Stimulated activated CD4-positive, alpha-beta T cell treated with anti-CD3 and anti-CD28 coated beads, Interleukin-12 subunit alpha, Interleukin-12 subunit beta, amount 100 ng/mL, for 24 hours (primary cell): ENCODE measurements around the gene CIPC.

Source experiments
- DNase-seq, 2 experiments: peaks; one replicate each; pipeline ENCODE4 v3.0.0-alpha.2; 2020; ENCODE audit warnings: low read depth in 2 of 2

The CIPC gene

DNA sequence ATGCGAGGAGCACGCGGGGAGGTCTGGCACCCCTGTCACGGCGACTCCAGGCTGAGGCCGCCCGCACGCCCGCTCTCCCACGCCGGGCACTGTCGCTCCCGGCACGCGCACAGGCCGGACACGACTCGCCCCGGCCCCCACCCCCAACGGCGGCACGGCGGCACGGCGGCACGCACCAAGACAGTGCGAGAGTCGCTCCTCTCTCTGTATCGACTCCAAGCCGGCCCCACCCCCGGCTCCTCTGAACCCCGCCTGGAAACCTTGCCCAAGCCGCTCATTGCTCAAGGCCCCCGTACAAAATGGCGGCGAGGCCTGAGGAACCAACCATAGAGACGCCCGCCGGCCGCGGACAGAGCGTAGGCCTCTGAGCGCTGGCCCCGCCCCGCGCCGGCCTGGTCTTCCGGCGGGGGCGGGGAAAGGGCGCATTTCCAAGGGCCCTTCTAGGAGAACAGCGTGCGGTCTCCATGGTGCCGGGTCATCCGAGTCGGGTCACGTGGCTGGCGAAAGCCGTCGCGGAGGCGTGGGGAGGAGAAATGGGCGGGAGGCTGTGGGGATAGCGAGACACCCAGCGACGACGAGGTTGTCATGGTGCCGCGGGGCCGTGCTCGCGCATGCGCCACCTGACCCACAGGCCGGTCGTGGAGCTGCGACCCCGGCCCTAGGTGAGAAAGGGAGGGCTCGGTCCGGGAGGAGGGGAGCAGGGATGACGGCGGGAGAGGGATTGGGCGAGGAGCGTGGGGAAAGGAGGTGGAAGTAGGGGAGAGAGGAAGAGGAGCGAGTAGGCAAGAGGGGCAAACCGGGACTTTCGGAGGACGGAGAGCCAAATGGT is at the start of gene CIPC:
TSS of gene CIPC (plus strand) at position 559 of the 829 bp plus-strand sequence. CDS start 7,451 bp downstream, outside the sequence.
- peak; percentile 99 for DNase-seq

- no peak for DNase-seq
Observed at GRCh38 chr14:77051116-77051515, 46.9 kb upstream of the CIPC start.

GRCh38 chr14:77052281-77053044 is 45.6 kb upstream of the CIPC start:
- no peak for DNase-seq

DNA sequence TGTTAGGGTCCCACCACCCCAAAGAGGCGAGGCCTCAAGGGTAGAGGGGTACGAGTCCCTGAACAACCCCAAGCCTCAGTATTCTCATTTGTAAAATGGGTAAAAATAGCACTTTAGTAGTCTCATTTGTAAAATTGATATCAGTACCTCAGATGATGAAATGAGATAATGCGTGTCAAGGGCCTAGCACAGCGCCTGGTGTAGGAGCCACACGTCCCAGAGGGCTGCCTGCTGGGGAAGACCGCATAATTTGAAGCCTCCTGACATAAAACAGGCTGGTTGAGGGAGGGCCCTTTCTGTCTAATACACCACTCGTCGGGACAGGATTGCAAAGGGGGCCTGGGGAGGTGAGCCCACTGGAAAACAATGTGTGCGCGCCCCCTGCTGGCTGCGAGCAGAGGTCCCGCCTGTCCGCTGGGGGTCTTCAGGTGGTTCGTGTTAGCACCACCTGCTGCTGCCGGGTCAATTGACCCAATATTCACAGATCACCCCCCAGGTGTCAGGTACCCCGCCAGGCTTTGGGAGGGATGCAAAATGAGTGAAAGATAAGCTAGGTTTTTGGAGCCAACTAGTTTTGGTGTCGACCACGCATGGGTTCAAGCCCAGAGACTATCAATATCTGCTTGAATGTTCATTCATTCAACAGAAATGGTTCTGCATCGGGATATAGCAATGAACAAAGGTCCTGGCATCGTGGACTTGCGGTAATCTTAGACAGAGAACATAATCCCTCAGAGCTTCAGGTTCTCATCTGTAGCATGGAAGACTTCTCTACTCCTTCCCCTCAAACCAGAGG is 44.8 kb upstream of the CIPC start:
- DNase-seq, result peak in 1 of 2 experiments; percentile 66

GRCh38 chr14:77055306-77055705 is 42.8 kb upstream of the CIPC start:
- no peak for DNase-seq

DNA sequence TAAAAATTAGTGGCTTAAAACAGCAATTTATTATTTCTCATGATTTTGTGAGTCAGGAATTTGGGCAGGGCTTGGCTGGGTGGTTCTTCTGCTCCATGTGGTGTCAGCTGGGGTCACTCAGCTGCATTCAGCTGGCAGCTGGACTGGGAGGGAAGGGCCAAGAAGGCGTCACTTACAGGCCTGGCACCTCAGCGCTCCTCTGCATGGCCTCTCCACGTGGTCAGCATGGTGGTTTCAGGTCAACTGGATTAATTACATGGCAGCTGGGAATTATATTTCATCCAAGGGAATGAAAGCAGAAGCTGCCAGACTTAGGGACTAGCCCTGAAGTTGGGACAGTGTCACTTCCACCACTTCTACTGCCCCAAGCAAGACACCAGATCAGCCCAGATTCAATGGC is 42.1 kb upstream of the CIPC start:
- no peak for DNase-seq

- no peak for DNase-seq
Observed at GRCh38 chr14:77058117-77058516, 39.9 kb upstream of the CIPC start.

DNA sequence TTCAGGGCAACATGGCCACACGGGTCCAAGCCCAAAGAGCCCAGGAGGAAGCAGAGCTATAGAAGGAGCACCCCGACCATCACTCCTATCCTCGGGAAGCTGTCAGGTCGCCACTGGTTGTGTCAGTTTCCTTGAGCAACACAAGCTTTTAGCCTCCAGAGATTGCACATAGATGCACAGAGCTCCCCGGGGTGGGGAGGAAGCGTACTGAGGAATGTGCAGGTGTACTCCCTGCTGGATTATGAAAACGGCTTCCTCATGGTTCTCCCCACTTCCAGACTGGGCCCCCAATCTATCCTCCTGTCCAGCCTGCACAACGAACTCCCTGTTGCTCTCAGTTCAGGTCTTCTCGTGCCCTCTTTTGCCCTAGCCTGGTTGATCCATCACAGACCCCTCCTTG is 39.3 kb upstream of the CIPC start:
- DNase-seq, result no peak

- no peak for DNase-seq
Observed at GRCh38 chr14:77059276-77059915, 38.7 kb upstream of the CIPC start.

GRCh38 chr14:77061630-77062257 is 36.3 kb upstream of the CIPC start:
- no peak for DNase-seq

DNA sequence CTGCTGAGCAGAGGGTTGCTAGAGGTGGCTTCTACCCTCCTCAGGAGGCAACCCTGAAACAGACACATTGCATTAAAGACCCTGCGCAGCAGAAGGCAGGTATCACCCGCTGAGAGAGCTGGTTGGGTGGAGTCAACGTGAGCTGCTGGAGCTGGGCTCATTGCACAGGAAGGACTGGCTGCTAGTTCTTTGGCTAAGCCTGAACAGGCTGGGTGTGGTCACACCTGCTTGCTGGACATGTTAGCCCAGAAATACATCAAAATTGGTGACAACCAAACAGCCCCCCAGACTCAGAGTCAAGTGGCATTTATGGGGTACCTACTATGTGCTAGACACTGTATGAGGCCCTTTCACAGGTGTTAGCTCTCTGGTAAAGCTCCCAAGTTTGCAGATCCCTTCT is 35.8 kb upstream of the CIPC start:
- DNase-seq, result no peak

GRCh38 chr14:77063571-77064171 is 34.4 kb upstream of the CIPC start:
- DNase-seq, result no peak

DNA sequence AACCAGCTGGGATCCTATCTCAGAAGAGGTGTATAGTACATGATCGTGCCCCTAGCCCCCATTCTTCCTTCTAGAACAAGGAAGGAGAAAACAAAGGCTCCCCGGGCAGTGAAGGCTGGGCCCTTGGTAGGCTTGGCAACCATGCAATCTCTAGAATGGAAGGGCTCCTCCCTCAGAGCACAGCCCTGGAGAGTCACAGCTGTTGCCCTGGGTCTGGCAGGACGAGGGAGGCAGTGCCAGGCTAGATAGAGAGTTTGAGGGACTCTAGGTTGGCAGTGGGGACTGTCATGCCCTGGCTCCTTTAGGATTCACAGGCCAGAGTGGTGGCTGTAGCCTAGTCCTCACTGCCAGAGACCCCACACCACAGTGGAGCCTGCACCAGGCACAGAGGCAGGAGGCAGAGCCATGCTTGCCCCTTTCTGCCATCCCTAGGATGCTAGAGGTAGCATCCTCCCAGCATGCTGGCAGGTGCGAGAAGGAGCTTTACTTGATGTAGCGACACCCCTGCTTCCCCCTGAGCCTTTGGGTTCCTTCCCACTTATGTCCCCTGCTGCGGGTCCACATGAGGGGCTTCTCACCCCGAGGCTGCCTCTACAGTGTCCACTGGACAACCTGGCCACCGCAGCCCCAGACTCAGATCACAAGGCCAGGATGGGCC is 33.4 kb upstream of the CIPC start:
- DNase-seq, result no peak

DNA sequence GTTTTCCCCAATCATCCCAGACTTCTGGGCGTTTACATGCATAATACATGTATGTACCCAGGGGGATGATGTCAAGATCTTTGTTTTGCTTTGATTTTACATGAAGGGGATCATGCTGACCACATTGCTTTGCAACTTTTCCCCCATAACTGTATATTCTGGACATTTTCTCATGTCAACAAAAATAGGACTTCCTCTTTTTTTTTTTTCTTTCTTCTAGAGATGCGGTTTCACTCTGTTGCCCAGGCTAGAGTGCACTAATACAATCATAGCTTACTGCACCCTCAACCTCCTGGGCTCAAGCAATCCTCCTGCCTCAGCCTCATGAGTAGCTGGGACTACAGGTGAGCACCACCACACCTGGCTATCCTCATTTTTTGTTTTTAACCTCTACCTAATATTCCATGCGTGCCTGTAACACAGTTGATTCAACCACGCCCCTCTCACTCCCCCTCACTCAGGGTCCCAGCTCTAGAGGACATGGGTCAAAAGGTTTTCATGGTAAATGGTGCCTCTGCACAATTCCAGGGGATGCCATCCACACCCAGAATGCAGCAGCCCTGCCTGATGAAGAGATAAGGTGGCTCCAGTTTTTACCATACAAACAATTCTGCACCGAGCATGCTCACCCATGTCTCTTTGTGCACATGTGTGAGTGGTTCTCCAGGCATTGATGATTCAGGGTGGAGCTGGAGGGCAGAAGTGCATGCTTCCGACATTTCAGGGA is 32.0 kb upstream of the CIPC start:
- DNase-seq, result no peak

DNA sequence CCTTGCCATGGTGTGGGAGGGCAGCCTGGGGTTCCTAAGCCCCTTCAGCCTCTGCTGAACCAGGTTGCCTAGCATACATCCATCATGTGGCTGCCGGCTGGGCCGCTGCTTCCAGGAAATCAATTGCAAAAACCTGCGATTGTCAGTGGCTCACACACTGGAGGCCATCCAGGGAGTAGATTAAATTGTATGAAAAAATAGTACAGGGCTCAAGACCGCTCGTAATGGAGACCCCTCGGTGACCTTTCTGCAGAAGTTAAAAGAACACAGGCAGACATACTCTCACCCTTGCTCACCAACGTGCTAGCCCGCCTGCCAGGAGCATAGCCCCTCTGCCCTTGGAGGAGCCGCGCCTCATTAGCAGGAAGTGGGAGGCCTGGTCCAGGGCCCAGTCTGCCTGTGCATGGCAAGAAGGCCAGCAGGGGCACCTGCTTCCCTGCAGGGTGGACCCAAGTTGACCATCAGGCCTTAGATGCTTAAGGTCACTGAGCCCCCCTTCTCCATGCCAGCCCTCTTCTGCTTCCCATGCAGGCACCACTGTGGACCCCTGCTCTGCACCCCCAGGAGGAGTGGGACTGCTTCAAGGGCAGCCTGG is 31.4 kb upstream of the CIPC start:
- no peak for DNase-seq

DNA sequence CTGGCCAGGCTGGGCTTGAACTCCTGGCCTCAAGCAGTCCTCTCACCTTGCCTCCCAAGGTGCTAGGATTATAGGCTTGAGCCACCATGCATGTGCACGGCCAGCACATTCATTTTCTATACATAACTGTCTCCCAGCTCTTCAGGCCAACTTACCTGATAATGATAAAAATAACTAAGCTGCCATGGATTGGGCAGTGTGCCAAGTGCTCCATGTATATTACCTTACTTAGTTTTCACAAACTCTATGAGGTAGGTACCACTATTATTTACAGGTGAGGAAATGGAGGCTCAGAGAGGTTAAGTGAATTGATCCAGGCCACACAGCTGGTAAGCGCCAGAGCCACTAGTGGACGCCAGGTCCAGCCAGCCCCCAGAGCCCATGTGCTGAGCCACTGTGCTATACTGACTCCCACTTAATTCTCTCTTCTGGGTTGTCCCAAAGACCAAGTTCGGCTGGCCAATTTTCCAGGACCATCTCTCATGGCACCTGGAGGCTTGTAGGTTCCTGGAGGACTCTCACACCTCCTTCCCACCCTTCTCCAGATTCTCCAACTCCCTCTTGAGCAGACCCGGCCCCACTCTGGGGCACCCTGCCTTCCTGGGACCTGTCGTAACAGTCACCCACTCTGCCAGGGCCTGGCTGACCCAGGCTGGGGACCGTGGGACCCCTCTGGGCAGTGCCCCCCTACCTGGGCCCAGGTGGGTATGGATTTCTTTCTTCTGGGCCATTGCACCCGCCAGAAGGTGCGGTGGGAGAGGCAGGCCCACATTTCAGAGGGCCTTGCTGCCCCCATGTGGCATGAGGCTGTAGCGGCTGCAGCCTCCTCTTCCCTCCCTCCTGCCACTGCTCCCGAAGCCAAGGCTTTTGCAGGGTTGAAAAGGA is 30.2 kb upstream of the CIPC start:
- peak; percentile 32 to 40 for DNase-seq

DNA sequence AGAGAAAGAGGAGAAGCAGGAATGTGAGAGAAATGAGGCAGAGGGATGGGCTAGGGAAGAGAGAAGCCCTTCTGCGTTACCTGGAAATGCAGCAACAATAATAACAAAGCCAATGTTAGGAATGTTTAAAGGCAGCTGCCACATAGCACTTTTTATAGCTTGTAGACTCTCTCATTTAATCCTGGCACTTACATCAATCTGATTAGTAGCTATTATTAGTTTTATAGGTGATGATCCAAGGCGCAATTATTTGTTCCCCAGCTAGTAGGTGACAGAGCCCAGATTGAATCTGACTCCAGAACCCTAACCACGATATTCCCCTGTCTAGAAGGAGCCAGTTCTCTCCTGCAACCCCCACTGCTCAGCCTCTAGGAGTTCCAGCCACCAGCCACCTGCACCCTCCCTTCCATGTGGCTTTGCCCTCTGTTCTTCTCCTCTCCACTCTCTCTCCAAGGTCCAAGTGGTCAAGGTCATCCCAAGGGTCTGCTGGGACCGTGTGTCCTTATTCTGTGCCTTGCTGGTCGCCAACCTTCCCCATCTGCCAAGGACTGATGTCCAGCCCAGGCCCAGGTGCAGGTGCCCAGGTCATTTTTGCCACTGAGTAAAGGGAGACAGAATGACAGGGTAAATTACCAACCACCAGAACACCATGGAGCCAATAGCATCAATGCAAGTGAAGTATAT is 29.4 kb upstream of the CIPC start:
- DNase-seq, result no peak

DNA sequence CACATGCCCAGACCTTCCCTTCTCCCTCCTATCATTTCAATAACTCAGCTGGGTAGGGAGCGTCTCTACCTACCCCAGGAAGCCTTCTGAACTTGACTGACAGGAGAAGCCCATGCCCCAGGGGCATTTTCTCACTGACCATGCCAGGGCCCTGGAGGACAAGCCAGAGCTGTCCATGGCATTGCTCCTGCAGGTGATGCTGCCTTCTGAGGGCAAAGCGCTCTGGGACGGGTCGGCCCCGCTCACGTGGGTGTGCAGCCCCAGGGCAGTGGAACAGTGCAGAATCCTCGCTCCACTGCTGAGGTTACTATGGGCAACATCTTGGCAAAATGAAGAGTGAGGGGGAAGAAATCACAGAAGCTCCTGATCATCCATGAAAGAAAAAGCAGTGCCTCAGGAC is 28.5 kb upstream of the CIPC start:
- DNase-seq, result no peak
